ENCODE results near the gene DPPA3.

- TF ChIP-seq, protein P1, sequence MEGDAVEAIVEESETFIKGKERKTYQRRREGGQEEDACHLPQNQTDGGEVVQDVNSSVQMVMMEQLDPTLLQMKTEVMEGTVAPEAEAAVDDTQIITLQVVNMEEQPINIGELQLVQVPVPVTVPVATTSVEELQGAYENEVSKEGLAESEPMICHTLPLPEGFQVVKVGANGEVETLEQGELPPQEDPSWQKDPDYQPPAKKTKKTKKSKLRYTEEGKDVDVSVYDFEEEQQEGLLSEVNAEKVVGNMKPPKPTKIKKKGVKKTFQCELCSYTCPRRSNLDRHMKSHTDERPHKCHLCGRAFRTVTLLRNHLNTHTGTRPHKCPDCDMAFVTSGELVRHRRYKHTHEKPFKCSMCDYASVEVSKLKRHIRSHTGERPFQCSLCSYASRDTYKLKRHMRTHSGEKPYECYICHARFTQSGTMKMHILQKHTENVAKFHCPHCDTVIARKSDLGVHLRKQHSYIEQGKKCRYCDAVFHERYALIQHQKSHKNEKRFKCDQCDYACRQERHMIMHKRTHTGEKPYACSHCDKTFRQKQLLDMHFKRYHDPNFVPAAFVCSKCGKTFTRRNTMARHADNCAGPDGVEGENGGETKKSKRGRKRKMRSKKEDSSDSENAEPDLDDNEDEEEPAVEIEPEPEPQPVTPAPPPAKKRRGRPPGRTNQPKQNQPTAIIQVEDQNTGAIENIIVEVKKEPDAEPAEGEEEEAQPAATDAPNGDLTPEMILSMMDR (IDR thresholded peaks at IDR 0.05): no peak
- TF ChIP-seq SIN3A (IDR thresholded peaks at IDR 0.05; ENCODE audit: borderline replicate concordance, insufficient read depth, low read depth, low read length) (no peak), POLR2AphosphoS5 (IDR thresholded peaks at IDR 0.05; ENCODE audit: low read depth, low read length) (no peak), REST (IDR thresholded peaks at IDR 0.05; ENCODE audit: insufficient read depth in 1 of 2, low read depth in 2 of 2, low read length in 1 of 2) (no peak), TCF7L2 (IDR thresholded peaks at IDR 0.05; ENCODE audit: low read depth, low read length) (no peak)
These were observed 37.6 kb downstream of the DPPA3 start for GRCh38 chr12:7748852-7749251.

Data from Panc1 (cell line).